ENCODE measurements around the gene PSMC2. TPM values are rescaled to one million over a fixed set of nuclear protein-coding genes. Genes with fewer than 3 reads are reported as not detected.
"Not testable (repeated sequence)": the region's sequence is repeated elsewhere in the genome, so short reads cannot be mapped to it uniquely, and the experiment has no call there.

Gene PSMC2
- total RNA-seq, 1 experiment from 2014 or later, result 237 TPM

- H3K36me3 ChIP-seq (ENCODE audit: low read depth, low read length); H3K9me2 ChIP-seq (replicated peaks; ENCODE audit: low read length); POLR2A ChIA-PET (ENCODE audit: unreplicated experiment); H3K79me2 ChIP-seq (ENCODE audit: low read length); H3K27ac ChIP-seq (ENCODE audit: low read length); H3K9me3 ChIP-seq (ENCODE audit: low read length); DNase-seq; H3K4me1 ChIP-seq (ENCODE audit: insufficient read depth, low read length); H3K9ac ChIP-seq (ENCODE audit: low read length); BruUV-seq (replicated peaks); H2AFZ ChIP-seq (ENCODE audit: low read length); H3K27me3 ChIP-seq (ENCODE audit: low read length); H3K4me2 ChIP-seq (ENCODE audit: low read length); H3F3A ChIP-seq (ENCODE audit: low read length, unreplicated experiment); ATAC-seq; CTCF ChIA-PET; H4K20me1 ChIP-seq (ENCODE audit: low read length); H3K4me3 ChIP-seq (ENCODE audit: low read length): not testable (repeated sequence)
- intact Hi-C loops (cut with micrococcal nuclease), result loop anchor here (1.0 to 5.0 kb wide), 4 partner anchors 43 to 89 kb away; partner anchors contain the start of gene DNAJC2
Observed at GRCh38 chr7:103405789-103406613, 58.6 kb downstream of the PSMC2 start.

- Histone ChIP-seq H3K9ac (ENCODE audit: low read length) (no peak overlapping the region), H3F3A (ENCODE audit: low read length, unreplicated experiment) (no peaks in the 10 kb centered on the region), H2AFZ (ENCODE audit: low read length) (no peak overlapping the region), H3K36me3 (ENCODE audit: low read depth, low read length) (no peaks in the 10 kb centered on the region), H3K79me2 (ENCODE audit: low read length) (no peaks in the 10 kb centered on the region), H3K4me3 (ENCODE audit: low read length) (no peak overlapping the region), H3K27ac (ENCODE audit: low read length) (no peak overlapping the region), H4K20me1 (ENCODE audit: low read length) (no peaks in the 10 kb centered on the region), H3K27me3 (ENCODE audit: low read length) (no peaks in the 10 kb centered on the region), H3K9me2 (replicated peaks; ENCODE audit: low read length) (no peaks in the 10 kb centered on the region), H3K9me3 (ENCODE audit: low read length) (no peaks in the 10 kb centered on the region), H3K4me2 (ENCODE audit: low read length) (no peak overlapping the region), H3K4me1 (ENCODE audit: insufficient read depth, low read length) (no peaks in the 10 kb centered on the region)
- BruUV-seq (replicated peaks), result no TSS peak
- ChIA-PET CTCF (no interaction called here), POLR2A (ENCODE audit: unreplicated experiment) (interaction anchor here (0.6 kb wide), 1 partner anchor 137 kb away, joined by 18 read pairs; no protein-coding TSS in a partner anchor)
- intact Hi-C loops (cut with micrococcal nuclease), result no loop called here
- DNase-seq (no peak), ATAC-seq (no peak)
- TF ChIP-seq EZH2 (IDR thresholded peaks at IDR 0.05; ENCODE audit: low read length, unreplicated experiment) (no peak), EZH2phosphoT487 (IDR thresholded peaks at IDR 0.05; ENCODE audit: borderline replicate concordance, low read length) (no peak), CTCF (conservative IDR thresholded peaks at IDR 0.05; ENCODE audit: low read depth, low read length) (no peak)
Observed at GRCh38 chr7:103412151-103412550, 64.7 kb downstream of the PSMC2 start.

DNA sequence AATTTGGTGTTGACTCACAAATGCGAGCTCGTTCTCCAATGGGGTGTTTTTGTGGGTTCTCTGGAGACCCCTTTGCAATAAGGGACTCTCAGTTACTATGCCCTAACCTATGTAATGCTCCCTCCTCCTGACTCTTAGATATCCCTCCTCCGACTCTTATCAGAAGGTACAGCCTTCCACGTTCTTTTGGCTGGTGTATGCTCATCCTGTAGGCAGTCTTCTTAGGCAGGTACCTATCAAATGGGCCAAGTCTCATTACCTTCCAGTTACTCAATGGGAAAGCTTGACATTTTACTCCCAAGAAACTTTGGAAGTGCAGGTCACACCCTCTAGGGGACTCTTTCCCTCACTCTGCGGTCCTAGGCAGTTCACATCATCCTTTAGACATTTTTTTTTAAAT is 66.0 kb downstream of the PSMC2 start:
- Histone ChIP-seq H3F3A (ENCODE audit: low read length, unreplicated experiment) (no peaks in the 10 kb centered on the region), H4K20me1 (ENCODE audit: low read length) (no peaks in the 10 kb centered on the region), H3K4me2 (ENCODE audit: low read length) (no peak overlapping the region), H3K27ac (ENCODE audit: low read length) (no peak overlapping the region), H3K4me1 (ENCODE audit: insufficient read depth, low read length) (no peaks in the 10 kb centered on the region), H3K9me2 (replicated peaks; ENCODE audit: low read length) (no peaks in the 10 kb centered on the region), H3K9me3 (ENCODE audit: low read length) (no peaks in the 10 kb centered on the region), H3K9ac (ENCODE audit: low read length) (no peak overlapping the region), H3K4me3 (ENCODE audit: low read length) (no peak overlapping the region), H2AFZ (ENCODE audit: low read length) (no peak overlapping the region), H3K36me3 (ENCODE audit: low read depth, low read length) (no peaks in the 10 kb centered on the region), H3K79me2 (ENCODE audit: low read length) (no peaks in the 10 kb centered on the region), H3K27me3 (ENCODE audit: low read length) (no peaks in the 10 kb centered on the region)
- BruUV-seq (replicated peaks), result no TSS peak
- ATAC-seq, result no peak
- no peak for DNase-seq
- intact Hi-C loops (cut with micrococcal nuclease), result no loop called here
- TF ChIP-seq EZH2phosphoT487 (IDR thresholded peaks at IDR 0.05; ENCODE audit: borderline replicate concordance, low read length), result no peak
- no peak for TF ChIP-seq CTCF (conservative IDR thresholded peaks at IDR 0.05; ENCODE audit: low read depth, low read length)
- no peak for TF ChIP-seq EZH2 (IDR thresholded peaks at IDR 0.05; ENCODE audit: low read length, unreplicated experiment)
- ChIA-PET CTCF (no interaction called here), POLR2A (ENCODE audit: unreplicated experiment) (no interaction called here)
